Epithelial cell of proximal tubule (primary cell): Measurements from ENCODE around the gene CAMTA1. TPM values are rescaled to one million over a fixed set of nuclear protein-coding genes. Genes with fewer than 3 reads are reported as not detected.

Source experiments
- DNase-seq: peaks from one replicate; pipeline ENCODE4 v3.0.0-alpha.2; 2011; ENCODE audit warnings: low read depth
- H3K4me3 ChIP-seq: 2 replicates; pipeline ENCODE4 v1.5.1; 2011; ENCODE audit warnings: low read depth, mild to moderate bottlenecking, low read length
- CTCF ChIP-seq: conservative IDR thresholded peaks from 2 replicates; pipeline ENCODE4 v1.5.1; 2012; ENCODE audit warnings: low read depth, mild to moderate bottlenecking, low read length
- total RNA-seq: library from RNA; depleted of rRNA; stranded (reverse); fragments of >200 nt; gene quantifications from 2 replicates; pipeline ENCODE4 v1.2.3, GENCODE V29; 2015

The CAMTA1 gene
- total RNA-seq, 1 donor from 2014 or later: 79.2 TPM

- no peak for DNase-seq
- TF ChIP-seq CTCF: no peak
- H3K4me3 ChIP-seq: no peak overlapping the region
Measured at GRCh38 chr1:7233237-7233540, 447.9 kb downstream of the CAMTA1 start.

- DNase-seq: no peak
- no peak overlapping the region for H3K4me3 ChIP-seq
- TF ChIP-seq CTCF: no peak
Measured at GRCh38 chr1:7233646-7234470, 448.6 kb downstream of the CAMTA1 start.

GRCh38 chr1:7234471-7234755 lies 449.2 kb downstream of the CAMTA1 start:
- no peak overlapping the region for H3K4me3 ChIP-seq
- no peak for TF ChIP-seq CTCF
- no peak for DNase-seq

GRCh38 chr1:7235871-7236517 lies 450.7 kb downstream of the CAMTA1 start:
- DNase-seq: no peak
- no peak overlapping the region for H3K4me3 ChIP-seq
- no peak for TF ChIP-seq CTCF

- no peak for DNase-seq
- TF ChIP-seq CTCF: no peak
- no peak overlapping the region for H3K4me3 ChIP-seq
Measured at GRCh38 chr1:7236844-7237515, 451.7 kb downstream of the CAMTA1 start.

GRCh38 chr1:7247158-7247557 lies 461.9 kb downstream of the CAMTA1 start:
- no peak for DNase-seq
- H3K4me3 ChIP-seq: no peak overlapping the region
- TF ChIP-seq CTCF: no peak
